Thoracic aorta (tissue), 2 donors: ENCODE results near the gene PLTP. TPM values are rescaled to one million over a fixed set of nuclear protein-coding genes. Genes with fewer than 3 reads are reported as not detected.
A peak's percentile ranks its signal among the peaks of the same experiment; 100 is the strongest.

Source experiments
- ATAC-seq: fragments of 150-250 bp; one replicate; pipeline ENCODE4 v1.8.0; 2017; ENCODE audit warnings: low read depth; ENCODE audit not compliant: insufficient number of reproducible peaks, low FRiP score
- DNase-seq: peaks from one replicate; pipeline ENCODE4 v3.0.0-alpha.2; 2020; ENCODE audit warnings: low spot score
- H3K27ac ChIP-seq, 2 donors: fragments of 200-600 bp; sonication (generic); 1 replicate in 1 of 2; 2 replicates in 1 of 2; pipeline ENCODE4 v1.5.1; 2016; ENCODE audit warnings: mild to moderate bottlenecking in 2 of 2, moderate library complexity in 2 of 2
- H3K27me3 ChIP-seq: fragments of 200-600 bp; sonication (generic); replicated peaks from 2 replicates; pipeline ENCODE4 v1.6.0; 2016; ENCODE audit warnings: mild to moderate bottlenecking; ENCODE audit not compliant: insufficient read depth
- H3K36me3 ChIP-seq: fragments of 200-600 bp; sonication (generic); one replicate; pipeline ENCODE4 v1.5.1; 2016
- H3K4me1 ChIP-seq, 2 donors: fragments of 200-600 bp; sonication (generic); 1 replicate in 1 of 2; 2 replicates in 1 of 2; pipeline versions ENCODE4 v1.5.1 to v1.6.0; 2016; ENCODE audit warnings: low read depth in 2 of 2, mild to moderate bottlenecking in 1 of 2; ENCODE audit not compliant: control insufficient read depth in 1 of 2
- H3K4me3 ChIP-seq: fragments of 200-600 bp; sonication (generic); 2 replicates; pipeline ENCODE4 v1.5.1; 2016; ENCODE audit warnings: mild to moderate bottlenecking
- H3K9me3 ChIP-seq: fragments of 200-600 bp; sonication (generic); 2 replicates; pipeline ENCODE4 v1.5.1; 2016
- total RNA-seq, 2 donors: library from RNA; depleted of rRNA; stranded (reverse); fragments of >200 nt; gene quantifications; one replicate each; pipeline versions ENCODE4 v1.1.0 to v1.2.3, GENCODE V29; 2016
- TF ChIP-seq, protein P1 (sequence below): fragments of 200-600 bp; sonication (generic); IDR thresholded peaks from one replicate; pipeline ENCODE4 v1.5.1; 2019; ENCODE audit warnings: antibody characterized with exemption

PLTP gene
- total RNA-seq, 2 donors from 2014 or later, result 182 to 637 TPM

DNA sequence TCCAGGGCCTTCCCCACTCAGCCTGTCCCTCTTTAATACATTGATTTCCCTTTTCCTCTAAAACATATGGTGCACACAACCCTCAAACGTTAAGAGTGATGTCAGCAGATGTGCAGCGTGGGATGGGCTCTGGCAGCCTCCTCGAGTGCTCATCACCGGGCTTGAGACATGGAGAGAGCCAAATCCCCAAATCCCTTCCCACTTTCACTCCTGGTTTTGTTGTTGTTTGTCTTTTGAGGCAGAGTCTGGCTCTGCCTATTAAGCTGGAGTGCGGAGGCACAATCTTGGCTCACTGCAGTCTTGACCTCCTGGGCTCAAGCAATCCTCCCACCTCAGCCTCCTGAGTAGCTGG, 5.8 kb upstream of the PLTP start:
- DNase-seq (no peak), ATAC-seq (no peak)
- H3K4me1 ChIP-seq, result peaks cover 0 to 11% of the 10 kb centered on the region in 2 donors
- H3K27ac ChIP-seq, result peak overlapping the region in 1 of 2 donors; percentile 46
- no peaks in the 10 kb centered on the region for H3K27me3 ChIP-seq
- H3K4me3 ChIP-seq, result no peak overlapping the region
- H3K36me3 ChIP-seq, result no peaks in the 10 kb centered on the region
- H3K9me3 ChIP-seq, result no peaks in the 10 kb centered on the region
- TF ChIP-seq, protein P1, sequence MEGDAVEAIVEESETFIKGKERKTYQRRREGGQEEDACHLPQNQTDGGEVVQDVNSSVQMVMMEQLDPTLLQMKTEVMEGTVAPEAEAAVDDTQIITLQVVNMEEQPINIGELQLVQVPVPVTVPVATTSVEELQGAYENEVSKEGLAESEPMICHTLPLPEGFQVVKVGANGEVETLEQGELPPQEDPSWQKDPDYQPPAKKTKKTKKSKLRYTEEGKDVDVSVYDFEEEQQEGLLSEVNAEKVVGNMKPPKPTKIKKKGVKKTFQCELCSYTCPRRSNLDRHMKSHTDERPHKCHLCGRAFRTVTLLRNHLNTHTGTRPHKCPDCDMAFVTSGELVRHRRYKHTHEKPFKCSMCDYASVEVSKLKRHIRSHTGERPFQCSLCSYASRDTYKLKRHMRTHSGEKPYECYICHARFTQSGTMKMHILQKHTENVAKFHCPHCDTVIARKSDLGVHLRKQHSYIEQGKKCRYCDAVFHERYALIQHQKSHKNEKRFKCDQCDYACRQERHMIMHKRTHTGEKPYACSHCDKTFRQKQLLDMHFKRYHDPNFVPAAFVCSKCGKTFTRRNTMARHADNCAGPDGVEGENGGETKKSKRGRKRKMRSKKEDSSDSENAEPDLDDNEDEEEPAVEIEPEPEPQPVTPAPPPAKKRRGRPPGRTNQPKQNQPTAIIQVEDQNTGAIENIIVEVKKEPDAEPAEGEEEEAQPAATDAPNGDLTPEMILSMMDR, result no peak

- no peak for DNase-seq
- H3K9me3 ChIP-seq, result no peaks in the 10 kb centered on the region
- H3K27ac ChIP-seq, result no peak overlapping the region
- no peaks in the 10 kb centered on the region for H3K27me3 ChIP-seq
- ATAC-seq, result no peak
- TF ChIP-seq, protein P1, result no peak
- H3K36me3 ChIP-seq, result no peaks in the 10 kb centered on the region
- peaks cover 6 to 23% of the 10 kb centered on the region in 2 donors for H3K4me1 ChIP-seq
- H3K4me3 ChIP-seq, result no peak overlapping the region
These were observed 1.2 kb upstream of the PLTP start for GRCh38 chr20:45913116-45913515.

GRCh38 chr20:45912344-45912682, 358 bp upstream of the PLTP start:
- peak overlapping the region in 1 of 2 donors; percentile 71 for H3K27ac ChIP-seq
- DNase-seq (no peak), ATAC-seq (no peak)
- TF ChIP-seq, protein P1, result no peak
- H3K4me3 ChIP-seq, result peak overlapping the region; percentile 81
- H3K36me3 ChIP-seq, result no peaks in the 10 kb centered on the region
- peaks cover 6 to 23% of the 10 kb centered on the region in 2 donors for H3K4me1 ChIP-seq
- H3K27me3 ChIP-seq, result no peaks in the 10 kb centered on the region
- no peaks in the 10 kb centered on the region for H3K9me3 ChIP-seq

DNA sequence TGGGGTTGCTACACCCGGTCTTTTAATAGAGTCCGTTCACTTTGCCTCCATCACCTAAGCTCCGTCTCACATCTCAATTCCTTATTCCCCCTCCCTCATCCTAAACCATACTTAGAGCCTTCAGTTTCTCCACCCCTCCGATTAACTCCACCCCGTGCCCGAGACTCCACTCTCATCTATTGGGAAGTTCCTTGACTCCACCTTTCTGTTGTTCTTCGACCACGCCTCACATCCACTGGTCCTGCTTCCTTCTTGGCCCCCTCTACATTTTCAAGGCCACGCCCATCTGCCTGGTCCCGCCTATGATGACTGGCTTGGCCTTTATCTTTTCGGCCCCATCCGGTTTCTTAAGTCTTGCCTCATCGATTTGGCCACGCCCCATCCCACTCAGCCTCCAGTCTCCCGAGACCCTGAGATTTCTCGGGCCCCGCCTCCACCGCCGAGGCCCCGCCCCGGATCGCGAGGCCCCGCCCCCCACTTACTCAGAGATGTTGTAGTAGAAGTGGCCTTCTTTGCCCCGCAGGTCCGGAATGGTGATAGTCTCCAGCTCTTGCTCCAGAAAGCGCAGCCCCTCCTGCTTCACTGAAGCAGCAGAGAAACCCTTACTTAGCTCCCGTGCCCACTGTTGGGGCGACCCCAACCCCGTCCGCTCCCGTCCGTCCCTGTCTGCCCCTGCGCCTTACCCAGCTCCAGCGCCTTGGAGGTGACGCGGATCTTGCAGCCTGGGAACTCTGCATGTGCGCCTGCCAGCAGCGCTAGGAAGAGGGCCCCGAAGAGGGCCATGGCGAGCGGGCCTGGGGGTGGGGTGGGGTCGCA, 1.1 kb downstream of the PLTP start:
- ATAC-seq, result peak; percentile 95
- H3K4me3 ChIP-seq, result peak overlapping the region; percentile 81
- TF ChIP-seq, protein P1, result no peak
- H3K9me3 ChIP-seq, result no peaks in the 10 kb centered on the region
- no peaks in the 10 kb centered on the region for H3K27me3 ChIP-seq
- H3K4me1 ChIP-seq, result peaks cover 6 to 23% of the 10 kb centered on the region in 2 donors
- peak; percentile 93 for DNase-seq
- no peaks in the 10 kb centered on the region for H3K36me3 ChIP-seq
- H3K27ac ChIP-seq, result peak overlapping the region; percentile 55 to 71

GRCh38 chr20:45909817-45910669, 1.9 kb downstream of the PLTP start:
- H3K36me3 ChIP-seq, result no peaks in the 10 kb centered on the region
- peak overlapping the region in 1 of 2 donors; percentile 20 for H3K27ac ChIP-seq
- TF ChIP-seq, protein P1, result no peak
- ATAC-seq (no peak), DNase-seq (no peak)
- no peaks in the 10 kb centered on the region for H3K27me3 ChIP-seq
- no peaks in the 10 kb centered on the region for H3K9me3 ChIP-seq
- H3K4me1 ChIP-seq, result peaks cover 6 to 23% of the 10 kb centered on the region in 2 donors
- peak overlapping the region; percentile 81 for H3K4me3 ChIP-seq
